ENCODE data around the gene PLA2G15. TPM values are rescaled to one million over a fixed set of nuclear protein-coding genes. Genes with fewer than 3 reads are reported as not detected.

Gene PLA2G15
- polyA plus RNA-seq, 1 of the 3 experiments (the other 2 are of a cell fraction), result 23.9 TPM

DNA sequence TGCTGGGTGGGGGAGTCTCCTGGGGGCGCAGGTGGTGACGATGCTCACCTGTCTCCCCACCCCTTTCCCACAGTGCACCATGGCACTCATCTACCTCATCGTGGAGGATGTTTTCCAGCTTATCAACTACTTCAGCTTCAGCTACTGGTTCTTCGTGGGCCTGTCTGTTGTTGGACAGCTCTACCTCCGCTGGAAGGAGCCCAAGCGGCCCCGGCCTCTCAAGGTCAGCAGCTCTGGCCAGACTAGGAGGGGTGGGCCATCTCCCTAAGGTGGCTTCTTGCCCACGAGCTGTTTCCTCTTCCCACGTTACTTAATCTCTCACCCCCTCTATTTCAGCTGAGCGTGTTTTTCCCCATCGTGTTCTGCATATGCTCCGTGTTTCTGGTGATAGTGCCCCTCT lies 51.1 kb downstream of the PLA2G15 start:
- H3K27me3 ChIP-seq (ENCODE audit: insufficient read depth), result no peaks in the 10 kb centered on the region
- no peaks in the 10 kb centered on the region for H3K9me3 ChIP-seq
- H3K4me1 ChIP-seq (ENCODE audit: control insufficient read depth in 1 of 2, insufficient read depth in 2 of 2, low read depth in 1 of 2, low read length in 1 of 2), result peaks cover 3 to 15% of the 10 kb centered on the region in 2 experiments; a peak in 3 of 4 replicates
- no peak overlapping the region for H3K27ac ChIP-seq (ENCODE audit: low read depth in 2 of 2, low read length in 1 of 2)
- ChIA-PET CTCF (interaction anchor here (1.1 to 2.9 kb wide), 3 partner anchors 8 to 35 kb away, joined by 3 to 12 read pairs (median 12); no protein-coding TSS in a partner anchor), POLR2A (interaction anchor here (1.6 kb wide), 1 partner anchor 32 kb away, joined by 3 read pairs; the partner anchor contains the start of gene SLC7A6)
- H3F3A ChIP-seq (replicated peaks; ENCODE audit: insufficient read depth), result peaks cover 15% of the 10 kb centered on the region
- H3K9me2 ChIP-seq, result no peaks in the 10 kb centered on the region
- 93% methylated on average over 12 of the region's 12 CpGs for WGBS (ENCODE audit: low lambda C conversion rate)
- TF ChIP-seq, protein P1, sequence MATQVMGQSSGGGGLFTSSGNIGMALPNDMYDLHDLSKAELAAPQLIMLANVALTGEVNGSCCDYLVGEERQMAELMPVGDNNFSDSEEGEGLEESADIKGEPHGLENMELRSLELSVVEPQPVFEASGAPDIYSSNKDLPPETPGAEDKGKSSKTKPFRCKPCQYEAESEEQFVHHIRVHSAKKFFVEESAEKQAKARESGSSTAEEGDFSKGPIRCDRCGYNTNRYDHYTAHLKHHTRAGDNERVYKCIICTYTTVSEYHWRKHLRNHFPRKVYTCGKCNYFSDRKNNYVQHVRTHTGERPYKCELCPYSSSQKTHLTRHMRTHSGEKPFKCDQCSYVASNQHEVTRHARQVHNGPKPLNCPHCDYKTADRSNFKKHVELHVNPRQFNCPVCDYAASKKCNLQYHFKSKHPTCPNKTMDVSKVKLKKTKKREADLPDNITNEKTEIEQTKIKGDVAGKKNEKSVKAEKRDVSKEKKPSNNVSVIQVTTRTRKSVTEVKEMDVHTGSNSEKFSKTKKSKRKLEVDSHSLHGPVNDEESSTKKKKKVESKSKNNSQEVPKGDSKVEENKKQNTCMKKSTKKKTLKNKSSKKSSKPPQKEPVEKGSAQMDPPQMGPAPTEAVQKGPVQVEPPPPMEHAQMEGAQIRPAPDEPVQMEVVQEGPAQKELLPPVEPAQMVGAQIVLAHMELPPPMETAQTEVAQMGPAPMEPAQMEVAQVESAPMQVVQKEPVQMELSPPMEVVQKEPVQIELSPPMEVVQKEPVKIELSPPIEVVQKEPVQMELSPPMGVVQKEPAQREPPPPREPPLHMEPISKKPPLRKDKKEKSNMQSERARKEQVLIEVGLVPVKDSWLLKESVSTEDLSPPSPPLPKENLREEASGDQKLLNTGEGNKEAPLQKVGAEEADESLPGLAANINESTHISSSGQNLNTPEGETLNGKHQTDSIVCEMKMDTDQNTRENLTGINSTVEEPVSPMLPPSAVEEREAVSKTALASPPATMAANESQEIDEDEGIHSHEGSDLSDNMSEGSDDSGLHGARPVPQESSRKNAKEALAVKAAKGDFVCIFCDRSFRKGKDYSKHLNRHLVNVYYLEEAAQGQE (IDR thresholded peaks at IDR 0.05; ENCODE audit: low read depth, low read length), result no peak
- TF ChIP-seq FOXJ3 (CRISPR knock-in tag; IDR thresholded peaks at IDR 0.05) (no peak), GATA2 (CRISPR knock-in tag; IDR thresholded peaks at IDR 0.05) (no peak), SMC3 (IDR thresholded peaks at IDR 0.05; ENCODE audit: low read depth, low read length) (no peak), RAD21 (IDR thresholded peaks at IDR 0.05; ENCODE audit: low read length) (no peak)
- TF ChIP-seq, protein P2, sequence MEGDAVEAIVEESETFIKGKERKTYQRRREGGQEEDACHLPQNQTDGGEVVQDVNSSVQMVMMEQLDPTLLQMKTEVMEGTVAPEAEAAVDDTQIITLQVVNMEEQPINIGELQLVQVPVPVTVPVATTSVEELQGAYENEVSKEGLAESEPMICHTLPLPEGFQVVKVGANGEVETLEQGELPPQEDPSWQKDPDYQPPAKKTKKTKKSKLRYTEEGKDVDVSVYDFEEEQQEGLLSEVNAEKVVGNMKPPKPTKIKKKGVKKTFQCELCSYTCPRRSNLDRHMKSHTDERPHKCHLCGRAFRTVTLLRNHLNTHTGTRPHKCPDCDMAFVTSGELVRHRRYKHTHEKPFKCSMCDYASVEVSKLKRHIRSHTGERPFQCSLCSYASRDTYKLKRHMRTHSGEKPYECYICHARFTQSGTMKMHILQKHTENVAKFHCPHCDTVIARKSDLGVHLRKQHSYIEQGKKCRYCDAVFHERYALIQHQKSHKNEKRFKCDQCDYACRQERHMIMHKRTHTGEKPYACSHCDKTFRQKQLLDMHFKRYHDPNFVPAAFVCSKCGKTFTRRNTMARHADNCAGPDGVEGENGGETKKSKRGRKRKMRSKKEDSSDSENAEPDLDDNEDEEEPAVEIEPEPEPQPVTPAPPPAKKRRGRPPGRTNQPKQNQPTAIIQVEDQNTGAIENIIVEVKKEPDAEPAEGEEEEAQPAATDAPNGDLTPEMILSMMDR (IDR thresholded peaks at IDR 0.05), result no peak
- H3K9ac ChIP-seq, result no peak overlapping the region
- peaks cover 51 to 70% of the 10 kb centered on the region in 2 experiments for H3K36me3 ChIP-seq (replicated peaks in 1 of 2; ENCODE audit: control insufficient read depth in 1 of 2, insufficient read depth in 2 of 2, low read length in 1 of 2)
- no peak overlapping the region for H3K4me2 ChIP-seq
- H4K20me1 ChIP-seq (ENCODE audit: insufficient read depth), result 0 out of 2 replicates have a peak, but pooled peaks cover 6% of the 10 kb centered on the region
- H2AFZ ChIP-seq (ENCODE audit: low read depth), result no peak overlapping the region
- no peaks in the 10 kb centered on the region for H3K79me2 ChIP-seq (ENCODE audit: insufficient read depth)
- DNase-seq, result no peak
- H3K4me3 ChIP-seq (ENCODE audit: low read depth in 2 of 2, low read length in 1 of 2), result no peak overlapping the region

DNA sequence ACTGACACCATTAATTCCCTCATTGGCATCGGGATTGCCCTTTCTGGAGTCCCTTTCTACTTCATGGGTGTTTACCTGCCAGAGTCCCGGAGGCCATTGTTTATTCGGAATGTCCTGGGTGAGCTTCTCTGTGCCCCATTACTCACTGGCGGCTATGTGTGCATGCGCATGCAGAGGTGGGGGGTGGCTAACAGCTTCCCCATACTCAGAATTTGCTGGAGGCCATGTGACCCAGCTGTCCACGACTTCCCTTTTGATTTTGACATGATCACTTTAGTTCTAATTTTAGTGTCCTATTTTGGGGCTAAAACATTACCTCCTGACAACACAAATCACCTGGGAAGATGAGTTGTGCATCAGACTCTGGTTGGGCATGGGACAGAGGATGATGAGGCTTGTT lies 51.5 kb downstream of the PLA2G15 start:
- no peaks in the 10 kb centered on the region for H3K27me3 ChIP-seq (ENCODE audit: insufficient read depth)
- no peaks in the 10 kb centered on the region for H3K9me3 ChIP-seq
- H3K79me2 ChIP-seq (ENCODE audit: insufficient read depth), result no peaks in the 10 kb centered on the region
- no peak overlapping the region for H3K4me2 ChIP-seq
- peaks cover 15% of the 10 kb centered on the region for H3F3A ChIP-seq (replicated peaks; ENCODE audit: insufficient read depth)
- H3K9ac ChIP-seq, result no peak overlapping the region
- no peak for TF ChIP-seq EP300 (IDR thresholded peaks at IDR 0.05; ENCODE audit: borderline replicate concordance in 1 of 2, low read depth in 1 of 2, low read length in 1 of 2)
- no peak for TF ChIP-seq TAF1 (IDR thresholded peaks at IDR 0.05; ENCODE audit: borderline replicate concordance, low read depth, low read length)
- TF ChIP-seq GATA2 (CRISPR knock-in tag; IDR thresholded peaks at IDR 0.05), result no peak
- TF ChIP-seq, protein P3, sequence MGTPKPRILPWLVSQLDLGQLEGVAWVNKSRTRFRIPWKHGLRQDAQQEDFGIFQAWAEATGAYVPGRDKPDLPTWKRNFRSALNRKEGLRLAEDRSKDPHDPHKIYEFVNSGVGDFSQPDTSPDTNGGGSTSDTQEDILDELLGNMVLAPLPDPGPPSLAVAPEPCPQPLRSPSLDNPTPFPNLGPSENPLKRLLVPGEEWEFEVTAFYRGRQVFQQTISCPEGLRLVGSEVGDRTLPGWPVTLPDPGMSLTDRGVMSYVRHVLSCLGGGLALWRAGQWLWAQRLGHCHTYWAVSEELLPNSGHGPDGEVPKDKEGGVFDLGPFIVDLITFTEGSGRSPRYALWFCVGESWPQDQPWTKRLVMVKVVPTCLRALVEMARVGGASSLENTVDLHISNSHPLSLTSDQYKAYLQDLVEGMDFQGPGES (IDR thresholded peaks at IDR 0.05; ENCODE audit: low read depth, low read length), result no peak
- no peak for TF ChIP-seq RXRA (IDR thresholded peaks at IDR 0.05; ENCODE audit: borderline replicate concordance, low read depth)
- TF ChIP-seq MXI1 (IDR thresholded peaks at IDR 0.05; ENCODE audit: low read depth, low read length), result no peak
- TF ChIP-seq, protein P4, sequence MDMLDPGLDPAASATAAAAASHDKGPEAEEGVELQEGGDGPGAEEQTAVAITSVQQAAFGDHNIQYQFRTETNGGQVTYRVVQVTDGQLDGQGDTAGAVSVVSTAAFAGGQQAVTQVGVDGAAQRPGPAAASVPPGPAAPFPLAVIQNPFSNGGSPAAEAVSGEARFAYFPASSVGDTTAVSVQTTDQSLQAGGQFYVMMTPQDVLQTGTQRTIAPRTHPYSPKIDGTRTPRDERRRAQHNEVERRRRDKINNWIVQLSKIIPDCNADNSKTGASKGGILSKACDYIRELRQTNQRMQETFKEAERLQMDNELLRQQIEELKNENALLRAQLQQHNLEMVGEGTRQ (IDR thresholded peaks at IDR 0.05; ENCODE audit: borderline replicate concordance, low read depth, low read length), result no peak
- TF ChIP-seq TEAD4 (IDR thresholded peaks at IDR 0.05; ENCODE audit: borderline replicate concordance, insufficient read depth), result no peak
- H3K27ac ChIP-seq (ENCODE audit: low read depth in 2 of 2, low read length in 1 of 2), result no peak overlapping the region
- H4K20me1 ChIP-seq (ENCODE audit: insufficient read depth), result 0 out of 2 replicates have a peak, but pooled peaks cover 6% of the 10 kb centered on the region
- H3K4me3 ChIP-seq (ENCODE audit: low read depth in 2 of 2, low read length in 1 of 2), result no peak overlapping the region
- no peak overlapping the region for H2AFZ ChIP-seq (ENCODE audit: low read depth)
- WGBS (ENCODE audit: low lambda C conversion rate), result 92% methylated on average over 6 of the region's 6 CpGs
- peaks cover 50 to 70% of the 10 kb centered on the region in 2 experiments for H3K36me3 ChIP-seq (replicated peaks in 1 of 2; ENCODE audit: control insufficient read depth in 1 of 2, insufficient read depth in 2 of 2, low read length in 1 of 2)
- POLR2A ChIA-PET, result interaction anchor here (1.6 kb wide), 1 partner anchor 33 kb away, joined by 3 read pairs; the partner anchor contains the start of gene SLC7A6
- DNase-seq, result no peak
- H3K9me2 ChIP-seq, result no peaks in the 10 kb centered on the region
- peaks cover 3 to 15% of the 10 kb centered on the region in 2 experiments; a peak in 3 of 4 replicates for H3K4me1 ChIP-seq (ENCODE audit: control insufficient read depth in 1 of 2, insufficient read depth in 2 of 2, low read depth in 1 of 2, low read length in 1 of 2)
- CTCF ChIA-PET, result interaction anchor here (1.1 to 2.9 kb wide), 2 partner anchors 9 to 35 kb away, joined by 3 to 12 read pairs; no protein-coding TSS in a partner anchor
